ENCODE measurements around the gene LSAMP. TPM values are rescaled to one million over a fixed set of nuclear protein-coding genes. Genes with fewer than 3 reads are reported as not detected.

LSAMP gene
- total RNA-seq, 4 donors from 2014 or later, result 1.3 to 8.3 (median 1.8) TPM

GRCh38 chr3:116096631-116097030, 348.7 kb downstream of the LSAMP start:
- no peak for DNase-seq
- TF ChIP-seq POLR2A (IDR thresholded peaks at IDR 0.05), result no peak
- TF ChIP-seq, protein P1, sequence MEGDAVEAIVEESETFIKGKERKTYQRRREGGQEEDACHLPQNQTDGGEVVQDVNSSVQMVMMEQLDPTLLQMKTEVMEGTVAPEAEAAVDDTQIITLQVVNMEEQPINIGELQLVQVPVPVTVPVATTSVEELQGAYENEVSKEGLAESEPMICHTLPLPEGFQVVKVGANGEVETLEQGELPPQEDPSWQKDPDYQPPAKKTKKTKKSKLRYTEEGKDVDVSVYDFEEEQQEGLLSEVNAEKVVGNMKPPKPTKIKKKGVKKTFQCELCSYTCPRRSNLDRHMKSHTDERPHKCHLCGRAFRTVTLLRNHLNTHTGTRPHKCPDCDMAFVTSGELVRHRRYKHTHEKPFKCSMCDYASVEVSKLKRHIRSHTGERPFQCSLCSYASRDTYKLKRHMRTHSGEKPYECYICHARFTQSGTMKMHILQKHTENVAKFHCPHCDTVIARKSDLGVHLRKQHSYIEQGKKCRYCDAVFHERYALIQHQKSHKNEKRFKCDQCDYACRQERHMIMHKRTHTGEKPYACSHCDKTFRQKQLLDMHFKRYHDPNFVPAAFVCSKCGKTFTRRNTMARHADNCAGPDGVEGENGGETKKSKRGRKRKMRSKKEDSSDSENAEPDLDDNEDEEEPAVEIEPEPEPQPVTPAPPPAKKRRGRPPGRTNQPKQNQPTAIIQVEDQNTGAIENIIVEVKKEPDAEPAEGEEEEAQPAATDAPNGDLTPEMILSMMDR (IDR thresholded peaks at IDR 0.05), result no peak
- Histone ChIP-seq H3K27ac (no peak overlapping the region), H3K27me3 (no peaks in the 10 kb centered on the region), H3K4me1 (no peaks in the 10 kb centered on the region), H3K9me3 (no peaks in the 10 kb centered on the region), H3K4me3 (no peak overlapping the region), H3K36me3 (no peaks in the 10 kb centered on the region)

DNA sequence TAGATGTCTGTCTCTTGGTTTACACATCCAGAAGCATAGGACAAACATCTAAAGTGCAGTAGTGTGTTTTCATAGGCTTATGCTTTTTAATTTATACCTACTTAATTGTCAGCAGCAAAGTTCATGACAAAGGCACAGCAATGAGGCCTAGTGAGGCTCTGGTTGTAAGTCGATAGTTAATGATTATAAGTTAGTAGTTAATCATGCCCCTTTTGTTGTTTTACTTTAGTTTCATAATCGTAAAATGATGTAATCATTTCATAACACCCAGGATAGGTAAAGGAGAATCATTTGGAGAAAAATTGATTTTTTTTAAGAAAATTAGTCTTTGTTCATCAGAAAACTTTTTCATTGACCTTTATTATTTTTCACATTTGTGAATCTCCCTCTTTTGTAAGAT, 351.9 kb downstream of the LSAMP start:
- no peak overlapping the region for H3K4me3 ChIP-seq
- TF ChIP-seq POLR2A (IDR thresholded peaks at IDR 0.05), result no peak
- TF ChIP-seq, protein P1 (IDR thresholded peaks at IDR 0.05), result no peak
- no peak for DNase-seq
- no peaks in the 10 kb centered on the region for H3K36me3 ChIP-seq
- no peaks in the 10 kb centered on the region for H3K9me3 ChIP-seq
- H3K27ac ChIP-seq, result no peak overlapping the region
- H3K4me1 ChIP-seq, result no peaks in the 10 kb centered on the region
- H3K27me3 ChIP-seq, result no peaks in the 10 kb centered on the region

DNA sequence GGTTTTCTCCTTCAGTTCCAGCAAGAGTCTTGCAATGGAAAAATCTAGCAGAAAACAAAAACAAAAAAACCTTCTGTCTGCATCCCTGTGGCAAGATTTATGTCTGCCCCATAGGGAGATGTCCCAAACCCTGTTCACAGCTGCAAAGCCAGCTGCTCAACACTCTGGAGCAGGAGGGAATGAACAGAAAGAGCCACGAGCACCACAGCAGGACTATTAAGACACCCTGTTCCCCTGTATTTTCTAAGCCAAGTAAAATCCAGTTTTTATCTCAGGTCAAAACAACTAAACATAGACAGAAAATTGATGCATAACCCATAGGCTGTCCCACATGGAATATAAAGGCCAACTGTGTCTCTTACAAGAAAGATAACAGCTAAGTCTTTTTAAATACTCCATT, 357.9 kb downstream of the LSAMP start:
- no peak overlapping the region for H3K27ac ChIP-seq
- no peak for DNase-seq
- no peaks in the 10 kb centered on the region for H3K4me1 ChIP-seq
- H3K27me3 ChIP-seq, result no peaks in the 10 kb centered on the region
- no peak for TF ChIP-seq POLR2A (IDR thresholded peaks at IDR 0.05)
- TF ChIP-seq, protein P1 (IDR thresholded peaks at IDR 0.05), result no peak
- H3K36me3 ChIP-seq, result no peaks in the 10 kb centered on the region
- H3K9me3 ChIP-seq, result no peaks in the 10 kb centered on the region
- H3K4me3 ChIP-seq, result no peak overlapping the region

DNA sequence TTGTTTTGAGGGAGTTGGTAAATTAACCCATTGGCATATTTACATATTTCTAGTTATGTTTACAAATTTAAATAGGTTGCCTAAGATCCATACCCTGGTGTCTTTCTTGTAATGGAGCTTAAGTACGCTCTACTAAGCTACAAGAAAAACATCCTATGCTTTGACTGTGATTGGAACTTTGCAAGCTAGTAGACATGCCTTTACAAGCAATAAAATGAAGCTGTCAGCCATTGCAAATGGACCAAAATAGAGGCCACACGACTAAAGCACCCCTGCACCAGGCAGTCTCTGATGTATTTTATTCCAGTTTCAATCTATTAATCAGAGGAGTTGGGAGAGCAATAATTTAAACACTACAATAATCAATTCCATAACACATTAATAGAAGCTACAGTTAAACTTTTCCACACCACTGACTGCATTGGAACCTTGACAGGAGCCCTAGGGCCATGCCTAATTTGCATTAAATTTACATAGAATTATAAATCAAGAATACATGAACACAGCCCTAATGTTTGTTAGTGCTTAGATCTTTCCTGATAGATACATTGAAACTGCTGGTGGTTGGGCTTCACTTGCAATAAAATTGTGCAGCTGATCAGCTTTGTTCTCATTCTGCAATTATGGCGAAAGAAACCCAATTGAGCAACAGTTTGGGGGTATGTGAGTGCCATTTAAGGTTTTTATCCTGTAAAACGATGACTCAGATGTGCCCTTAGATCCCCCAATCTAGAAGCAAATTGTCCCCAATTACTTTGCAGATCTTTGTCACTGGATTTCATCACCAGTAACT, 360.1 kb downstream of the LSAMP start:
- Histone ChIP-seq H3K9me3 (no peaks in the 10 kb centered on the region), H3K4me1 (no peaks in the 10 kb centered on the region), H3K27me3 (no peaks in the 10 kb centered on the region), H3K36me3 (no peaks in the 10 kb centered on the region), H3K4me3 (no peak overlapping the region), H3K27ac (no peak overlapping the region)
- DNase-seq, result no peak
- TF ChIP-seq, protein P1 (IDR thresholded peaks at IDR 0.05), result no peak
- TF ChIP-seq POLR2A (IDR thresholded peaks at IDR 0.05), result no peak

- Histone ChIP-seq H3K27ac (no peak overlapping the region), H3K36me3 (no peaks in the 10 kb centered on the region), H3K27me3 (no peaks in the 10 kb centered on the region), H3K4me3 (no peak overlapping the region), H3K9me3 (no peaks in the 10 kb centered on the region), H3K4me1 (no peaks in the 10 kb centered on the region)
- TF ChIP-seq, protein P1 (IDR thresholded peaks at IDR 0.05), result no peak
- TF ChIP-seq POLR2A (IDR thresholded peaks at IDR 0.05), result no peak
- DNase-seq, result no peak
Observed at GRCh38 chr3:116083683-116084082, 361.6 kb downstream of the LSAMP start.
